Smooth muscle cell (in vitro differentiated cells): Measurements from ENCODE around the gene PBX1. TPM values are rescaled to one million over a fixed set of nuclear protein-coding genes. Genes with fewer than 3 reads are reported as not detected.
A peak's percentile ranks its signal among the peaks of the same experiment; 100 is the strongest.

Experiments
- DNase-seq: peaks from one replicate; lab custom pipeline; 2025; ENCODE audit not compliant: unreplicated experiment; lab: John Stamatoyannopoulos, UW
- H2AFZ ChIP-seq: fragments of 200-600 bp; sonication (generic); 2 replicates; pipeline ENCODE4 v1.6.0; 2016; ENCODE audit warnings: antibody characterized with exemption, low read depth, mild to moderate bottlenecking
- H3F3A ChIP-seq: fragments of 200-600 bp; sonication (generic); 2 replicates; pipeline ENCODE4 v1.6.0; 2017; ENCODE audit warnings: antibody characterized with exemption, low read depth
- H3K27ac ChIP-seq: fragments of 200-600 bp; sonication (generic); 2 replicates; pipeline ENCODE4 v1.5.1; 2016; ENCODE audit warnings: low read depth, mild to moderate bottlenecking
- H3K27me3 ChIP-seq: fragments of 200-600 bp; sonication (generic); 2 replicates; pipeline ENCODE4 v1.6.1; 2016; ENCODE audit warnings: low read depth, mild to moderate bottlenecking
- H3K36me3 ChIP-seq: fragments of 200-600 bp; sonication (generic); 2 replicates; pipeline ENCODE4 v1.5.1; 2016; ENCODE audit warnings: low read depth
- H3K4me1 ChIP-seq: fragments of 200-600 bp; sonication (generic); 2 replicates; pipeline ENCODE4 v1.5.1; 2016; ENCODE audit warnings: low read depth
- H3K4me2 ChIP-seq: fragments of 200-600 bp; sonication (generic); 2 replicates; pipeline ENCODE4 v1.6.0; 2016; ENCODE audit warnings: mild to moderate bottlenecking
- H3K4me3 ChIP-seq: fragments of 200-600 bp; sonication (generic); 2 replicates; pipeline ENCODE4 v1.5.1; 2016; ENCODE audit warnings: mild to moderate bottlenecking
- H3K79me2 ChIP-seq: fragments of 200-600 bp; sonication (generic); 2 replicates; pipeline ENCODE4 v1.6.0; 2016; ENCODE audit warnings: low read depth, mild to moderate bottlenecking
- H3K9ac ChIP-seq: fragments of 200-600 bp; sonication (generic); 2 replicates; pipeline ENCODE4 v1.6.0; 2016; ENCODE audit warnings: low read depth
- H3K9me3 ChIP-seq: fragments of 200-600 bp; sonication (generic); replicated peaks from 2 replicates; pipeline ENCODE4 v1.5.1; 2016; ENCODE audit warnings: low read depth
- H4K20me1 ChIP-seq: fragments of 200-600 bp; sonication (generic); 2 replicates; pipeline ENCODE4 v1.6.0; 2016; ENCODE audit warnings: low read depth
- WGBS: methylation state at CpG from one replicate; pipeline ENCODE4 v1.1.7; 2016; ENCODE audit warnings: low lambda C conversion rate; 5-methylcytosine and 5-hydroxymethylcytosine counted together
- polyA plus RNA-seq: library from polyadenylated mRNA; unstranded; fragments of >200 nt; fragmentation: Nextera tagmentation; extraction: Ambion mirVana; gene quantifications from 2 replicates; pipeline ENCODE4 v1.2.1, GENCODE V29; 2016
- total RNA-seq: library from RNA; depleted of rRNA; stranded (reverse); fragments of >200 nt; gene quantifications from 2 replicates; pipeline ENCODE4 v1.2.3, GENCODE V29; 2014
- TF ChIP-seq, protein P1 (sequence below): fragments of 200-600 bp; sonication (generic); IDR thresholded peaks from 2 replicates; pipeline ENCODE4 v1.5.1; 2017; ENCODE audit warnings: borderline replicate concordance, mild to moderate bottlenecking, antibody characterized with exemption; ENCODE audit not compliant: insufficient read depth, poor library complexity, severe bottlenecking

PBX1 gene
- total and polyA plus RNA-seq, 2 experiments from 2014 or later: 8.1 to 70.8 TPM

DNA sequence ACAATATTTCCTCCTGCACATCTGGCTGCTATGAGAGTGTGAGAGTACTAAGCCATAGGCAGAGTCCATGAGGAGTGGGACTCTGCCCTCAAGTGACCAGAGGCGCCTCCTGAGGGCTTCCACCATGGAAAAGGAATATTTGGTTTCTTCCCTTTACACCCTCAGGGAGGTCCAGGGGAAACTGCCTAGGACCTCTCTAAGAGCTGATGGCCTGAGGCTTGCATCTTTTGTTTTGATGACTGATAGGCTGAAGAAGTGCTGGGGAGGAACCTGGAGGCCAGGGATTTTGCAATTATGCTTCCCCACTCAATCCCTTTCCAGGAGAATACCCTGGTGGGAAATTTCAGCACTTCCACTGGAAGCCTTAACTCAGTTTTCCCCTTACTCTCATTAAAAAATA is 111.0 kb downstream of the PBX1 start:
- Histone ChIP-seq H2AFZ (no peak overlapping the region), H4K20me1 (peaks cover 6% of the 10 kb centered on the region), H3K36me3 (no peaks in the 10 kb centered on the region), H3K9ac (no peak overlapping the region), H3F3A (peaks cover 3% of the 10 kb centered on the region), H3K9me3 (no peaks in the 10 kb centered on the region), H3K79me2 (peaks cover 73% of the 10 kb centered on the region), H3K4me2 (no peak overlapping the region), H3K4me3 (no peak overlapping the region), H3K27me3 (no peaks in the 10 kb centered on the region), H3K27ac (no peak overlapping the region), H3K4me1 (peaks cover 27% of the 10 kb centered on the region)
- DNase-seq: no peak
- TF ChIP-seq, protein P1, sequence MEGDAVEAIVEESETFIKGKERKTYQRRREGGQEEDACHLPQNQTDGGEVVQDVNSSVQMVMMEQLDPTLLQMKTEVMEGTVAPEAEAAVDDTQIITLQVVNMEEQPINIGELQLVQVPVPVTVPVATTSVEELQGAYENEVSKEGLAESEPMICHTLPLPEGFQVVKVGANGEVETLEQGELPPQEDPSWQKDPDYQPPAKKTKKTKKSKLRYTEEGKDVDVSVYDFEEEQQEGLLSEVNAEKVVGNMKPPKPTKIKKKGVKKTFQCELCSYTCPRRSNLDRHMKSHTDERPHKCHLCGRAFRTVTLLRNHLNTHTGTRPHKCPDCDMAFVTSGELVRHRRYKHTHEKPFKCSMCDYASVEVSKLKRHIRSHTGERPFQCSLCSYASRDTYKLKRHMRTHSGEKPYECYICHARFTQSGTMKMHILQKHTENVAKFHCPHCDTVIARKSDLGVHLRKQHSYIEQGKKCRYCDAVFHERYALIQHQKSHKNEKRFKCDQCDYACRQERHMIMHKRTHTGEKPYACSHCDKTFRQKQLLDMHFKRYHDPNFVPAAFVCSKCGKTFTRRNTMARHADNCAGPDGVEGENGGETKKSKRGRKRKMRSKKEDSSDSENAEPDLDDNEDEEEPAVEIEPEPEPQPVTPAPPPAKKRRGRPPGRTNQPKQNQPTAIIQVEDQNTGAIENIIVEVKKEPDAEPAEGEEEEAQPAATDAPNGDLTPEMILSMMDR: no peak
- WGBS: 94% methylated on average over 1 of the region's 1 CpG

DNA sequence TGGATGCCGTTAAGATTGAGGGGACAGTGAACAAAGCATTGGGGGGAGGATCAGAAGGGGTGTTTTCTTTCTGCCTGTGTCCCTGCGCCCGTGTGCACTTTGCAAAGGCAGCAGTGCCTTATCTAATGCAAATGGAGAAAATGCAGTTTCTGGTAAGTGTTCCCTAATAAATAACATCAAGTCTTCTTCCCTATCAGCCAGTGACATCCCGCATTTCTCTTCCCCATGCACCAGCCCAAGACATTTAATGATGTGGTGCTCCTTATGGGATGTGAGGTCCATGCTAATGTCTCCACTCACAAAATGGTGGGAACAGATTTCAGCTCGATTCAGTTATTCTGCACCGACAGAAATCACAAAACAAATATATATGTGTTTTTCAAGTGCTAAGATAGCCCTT is 111.8 kb downstream of the PBX1 start:
- TF ChIP-seq, protein P1: no peak
- Histone ChIP-seq H3K36me3 (no peaks in the 10 kb centered on the region), H3F3A (peaks cover 3% of the 10 kb centered on the region), H3K4me3 (no peak overlapping the region), H3K27ac (peak overlapping the region; percentile 53), H3K79me2 (peaks cover 66% of the 10 kb centered on the region), H2AFZ (no peak overlapping the region), H3K4me1 (peaks cover 27% of the 10 kb centered on the region), H3K4me2 (no peak overlapping the region), H3K9ac (no peak overlapping the region), H3K9me3 (no peaks in the 10 kb centered on the region), H3K27me3 (no peaks in the 10 kb centered on the region), H4K20me1 (peaks cover 6% of the 10 kb centered on the region)
- whole genome bisulfite sequencing: 66% methylated on average over 6 of the region's 6 CpGs
- no peak for DNase-seq

DNA sequence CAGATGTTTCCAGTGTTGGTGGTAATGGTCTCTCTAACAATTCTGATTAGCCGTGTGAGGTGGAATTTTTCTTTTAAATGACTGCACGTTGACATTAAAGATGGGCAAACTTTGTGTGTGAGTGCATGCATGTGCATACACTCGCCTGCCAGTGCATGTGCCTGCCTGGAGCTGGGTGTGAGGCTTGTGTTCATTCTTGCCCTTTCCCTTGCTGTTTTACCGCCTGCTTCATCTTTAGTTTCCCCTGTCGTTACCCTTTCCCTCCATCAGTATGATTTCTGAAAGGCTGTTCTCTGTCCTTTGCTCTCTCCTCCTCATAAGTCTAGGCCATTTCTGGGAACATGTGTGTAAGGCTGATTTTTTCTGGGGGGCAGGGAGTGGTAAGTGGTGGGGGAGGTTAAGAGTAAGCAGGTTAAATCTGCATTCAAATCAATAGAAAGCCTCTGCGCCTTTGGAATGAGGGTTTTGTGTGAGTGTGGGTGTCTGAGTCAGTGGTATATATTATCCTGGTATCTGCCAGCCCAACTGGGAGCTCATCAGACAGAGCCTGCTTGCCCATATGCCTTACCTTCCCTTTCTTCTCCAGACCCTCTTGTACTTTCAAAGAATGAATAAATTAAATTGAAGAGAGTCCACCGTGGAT is 112.5 kb downstream of the PBX1 start:
- Histone ChIP-seq H3K36me3 (no peaks in the 10 kb centered on the region), H3K4me2 (peak overlapping the region; percentile 67), H3K79me2 (peaks cover 66% of the 10 kb centered on the region), H3K4me1 (peaks cover 27% of the 10 kb centered on the region), H3K9ac (no peak overlapping the region), H4K20me1 (peaks cover 6% of the 10 kb centered on the region), H3K4me3 (no peak overlapping the region), H3K27me3 (no peaks in the 10 kb centered on the region), H3K9me3 (no peaks in the 10 kb centered on the region), H3F3A (peaks cover 3% of the 10 kb centered on the region), H3K27ac (peak overlapping the region; percentile 53), H2AFZ (no peak overlapping the region)
- DNase-seq: no peak
- WGBS: 53% methylated on average over 7 of the region's 7 CpGs
- TF ChIP-seq, protein P1: no peak

DNA sequence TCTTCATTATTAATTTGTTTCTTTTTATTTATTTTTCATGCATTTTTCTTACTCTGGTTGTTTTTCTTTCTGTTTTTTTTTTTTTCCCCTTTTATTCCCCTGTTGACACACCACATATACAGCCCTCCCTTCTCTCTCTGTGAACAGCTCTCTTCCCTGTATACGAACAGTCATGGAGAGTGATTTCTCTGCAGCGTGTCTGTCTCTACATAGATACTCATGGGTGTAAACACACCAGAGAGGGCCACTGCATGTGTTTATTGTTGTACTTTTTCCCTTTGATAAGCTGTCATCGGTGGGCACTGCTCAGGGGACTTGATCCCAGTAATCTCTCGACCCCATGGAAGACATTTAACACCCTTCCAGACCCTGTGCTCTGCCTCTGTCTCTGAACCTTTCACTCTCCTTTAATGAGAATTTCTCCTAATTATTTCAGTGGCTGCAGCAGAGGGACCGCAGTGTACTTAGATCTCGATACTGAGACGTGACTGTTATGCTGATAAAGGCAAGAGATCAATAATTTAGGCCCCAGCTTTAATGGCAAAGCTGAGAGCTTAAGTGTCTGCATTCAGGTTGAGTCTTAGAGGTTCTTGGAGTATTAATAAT is 113.1 kb downstream of the PBX1 start:
- TF ChIP-seq, protein P1: no peak
- Histone ChIP-seq H3K27ac (peak overlapping the region; percentile 53), H3F3A (peaks cover 3% of the 10 kb centered on the region), H4K20me1 (peaks cover 6% of the 10 kb centered on the region), H3K79me2 (peaks cover 59% of the 10 kb centered on the region), H3K9me3 (no peaks in the 10 kb centered on the region), H2AFZ (no peak overlapping the region), H3K36me3 (no peaks in the 10 kb centered on the region), H3K4me3 (no peak overlapping the region), H3K27me3 (no peaks in the 10 kb centered on the region), H3K9ac (no peak overlapping the region), H3K4me1 (peaks cover 27% of the 10 kb centered on the region), H3K4me2 (peak overlapping the region; percentile 67)
- WGBS: 36% methylated on average over 7 of the region's 7 CpGs
- no peak for DNase-seq
